Measurements from ENCODE around the gene PDCL3. TPM values are rescaled to one million over a fixed set of nuclear protein-coding genes. Genes with fewer than 3 reads are reported as not detected.

The PDCL3 gene
- total and polyA plus RNA-seq, 9 donors: 9.8 to 34.5 (median 19.1) TPM

- DNase-seq: no peak
- no peaks in the 10 kb centered on the region for H3K9me3 ChIP-seq
- TF ChIP-seq EP300 (IDR thresholded peaks at IDR 0.05) (no peak), POLR2A (IDR thresholded peaks at IDR 0.05) (no peak), CTCF (IDR thresholded peaks at IDR 0.05) (no peak)
- H3K27me3 ChIP-seq: no peaks in the 10 kb centered on the region
- H3K4me1 ChIP-seq (ENCODE audit: insufficient read depth): no peaks in the 10 kb centered on the region
- intact Hi-C loops (cut with DNase I): no loop called here
- no peaks in the 10 kb centered on the region for H3K36me3 ChIP-seq
- H3K4me3 ChIP-seq: no peak overlapping the region
- no peak overlapping the region for H3K27ac ChIP-seq
- 89 to 97% (median 93%) methylated on average over 3 of the region's 3 CpGs for WGBS, 3 donors
Observed at GRCh38 chr2:100577777-100578176, 15.0 kb downstream of the PDCL3 start.

GRCh38 chr2:100580367-100581276 is 17.8 kb downstream of the PDCL3 start:
- Histone ChIP-seq H3K27ac (no peak overlapping the region), H3K9me3 (no peaks in the 10 kb centered on the region), H3K36me3 (no peaks in the 10 kb centered on the region), H3K27me3 (no peaks in the 10 kb centered on the region), H3K4me3 (no peak overlapping the region), H3K4me1 (ENCODE audit: insufficient read depth) (no peaks in the 10 kb centered on the region)
- DNase-seq: no peak
- TF ChIP-seq POLR2A (IDR thresholded peaks at IDR 0.05) (no peak), EP300 (IDR thresholded peaks at IDR 0.05) (no peak), CTCF (IDR thresholded peaks at IDR 0.05) (no peak)
- 82 to 84% (median 83%) methylated on average over 15 of the region's 15 CpGs for WGBS, 3 donors
- intact Hi-C loops (cut with DNase I): no loop called here

GRCh38 chr2:100581277-100581612 is 18.5 kb downstream of the PDCL3 start:
- Histone ChIP-seq H3K4me3 (no peak overlapping the region), H3K27me3 (no peaks in the 10 kb centered on the region), H3K36me3 (no peaks in the 10 kb centered on the region), H3K4me1 (ENCODE audit: insufficient read depth) (no peaks in the 10 kb centered on the region), H3K27ac (no peak overlapping the region), H3K9me3 (no peaks in the 10 kb centered on the region)
- no peak for DNase-seq
- WGBS, 3 donors: 85 to 97% (median 96%) methylated on average over 1 of the region's 1 CpG
- intact Hi-C loops (cut with DNase I): no loop called here
- TF ChIP-seq POLR2A (IDR thresholded peaks at IDR 0.05): no peak
- no peak for TF ChIP-seq CTCF (IDR thresholded peaks at IDR 0.05)
- no peak for TF ChIP-seq EP300 (IDR thresholded peaks at IDR 0.05)

- H3K27ac ChIP-seq: no peak overlapping the region
- H3K4me3 ChIP-seq: no peak overlapping the region
- no peaks in the 10 kb centered on the region for H3K27me3 ChIP-seq
- WGBS, 3 donors: 51 to 66% (median 60%) methylated on average over 3 of the region's 3 CpGs
- TF ChIP-seq EP300 (IDR thresholded peaks at IDR 0.05) (no peak), POLR2A (IDR thresholded peaks at IDR 0.05) (no peak), CTCF (IDR thresholded peaks at IDR 0.05) (no peak)
- no peaks in the 10 kb centered on the region for H3K9me3 ChIP-seq
- H3K4me1 ChIP-seq (ENCODE audit: insufficient read depth): no peaks in the 10 kb centered on the region
- intact Hi-C loops (cut with DNase I): no loop called here
- DNase-seq: no peak
- no peaks in the 10 kb centered on the region for H3K36me3 ChIP-seq
Observed at GRCh38 chr2:100584816-100585215, 22.0 kb downstream of the PDCL3 start.

All from ovary (tissue), 9 donors.